GM12865 (cell line): ENCODE measurements around the gene HPD.

ENCODE experiments used
- DNase-seq: peaks from one replicate; pipeline ENCODE4 v3.0.0; 2010; ENCODE audit warnings: low read depth
- H3K4me3 ChIP-seq: 2 replicates; pipeline ENCODE4 v1.5.1; 2011; ENCODE audit warnings: mild to moderate bottlenecking, low read depth, low read length, control low read depth
- TF ChIP-seq, protein P1 (sequence below): IDR thresholded peaks from 2 replicates; pipeline ENCODE4 v1.5.1; 2011; ENCODE audit warnings: low read length, control low read depth, low read depth, inconsistent platforms; ENCODE audit not compliant: insufficient read depth; ENCODE audit errors: missing control alignments

The HPD gene

DNA sequence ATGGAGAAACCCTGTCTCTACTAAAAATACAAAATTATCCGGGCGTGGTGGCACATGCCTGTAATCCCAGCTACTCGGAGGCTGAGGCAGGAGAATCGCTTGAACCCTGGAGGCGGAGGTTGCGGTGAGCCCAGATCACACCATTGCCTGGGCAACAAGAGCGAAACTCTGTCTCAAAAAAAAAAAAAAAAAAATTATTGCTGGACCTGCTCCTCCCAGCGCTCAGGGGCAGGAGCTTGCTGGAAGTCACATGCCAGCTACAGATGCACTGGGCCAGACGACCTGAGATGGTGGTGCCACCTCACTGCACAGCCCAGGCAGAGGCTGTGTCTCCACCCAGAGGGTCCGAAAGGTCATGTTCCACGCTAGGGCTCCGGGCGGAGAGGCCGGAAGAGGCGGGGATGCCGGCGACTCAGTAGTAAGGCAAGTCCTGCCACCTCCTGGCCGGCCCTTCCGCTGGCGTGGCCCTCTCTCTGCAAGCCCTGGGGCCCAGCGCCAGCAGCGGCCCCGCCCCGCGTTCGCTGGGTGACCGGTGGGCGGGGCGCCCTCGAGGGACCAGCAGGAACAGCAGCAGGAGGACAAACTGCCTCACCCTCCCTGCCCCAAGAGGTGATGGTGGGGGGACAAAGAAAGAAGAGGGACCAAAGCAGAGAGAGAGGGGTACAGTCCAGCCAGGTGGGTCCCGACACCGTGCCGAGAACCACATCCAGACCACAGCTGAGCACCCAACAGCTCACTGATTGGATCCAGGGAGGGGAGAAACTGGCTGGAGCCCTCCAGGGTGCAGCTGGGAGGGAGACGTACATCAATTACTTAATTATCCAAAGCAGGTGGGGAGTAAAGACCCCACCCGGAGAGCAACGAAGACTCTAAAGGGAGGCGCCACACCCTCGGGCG, 61.6 kb downstream of the HPD start:
- DNase-seq = no peak
- no peak overlapping the region for H3K4me3 ChIP-seq
- TF ChIP-seq, protein P1, sequence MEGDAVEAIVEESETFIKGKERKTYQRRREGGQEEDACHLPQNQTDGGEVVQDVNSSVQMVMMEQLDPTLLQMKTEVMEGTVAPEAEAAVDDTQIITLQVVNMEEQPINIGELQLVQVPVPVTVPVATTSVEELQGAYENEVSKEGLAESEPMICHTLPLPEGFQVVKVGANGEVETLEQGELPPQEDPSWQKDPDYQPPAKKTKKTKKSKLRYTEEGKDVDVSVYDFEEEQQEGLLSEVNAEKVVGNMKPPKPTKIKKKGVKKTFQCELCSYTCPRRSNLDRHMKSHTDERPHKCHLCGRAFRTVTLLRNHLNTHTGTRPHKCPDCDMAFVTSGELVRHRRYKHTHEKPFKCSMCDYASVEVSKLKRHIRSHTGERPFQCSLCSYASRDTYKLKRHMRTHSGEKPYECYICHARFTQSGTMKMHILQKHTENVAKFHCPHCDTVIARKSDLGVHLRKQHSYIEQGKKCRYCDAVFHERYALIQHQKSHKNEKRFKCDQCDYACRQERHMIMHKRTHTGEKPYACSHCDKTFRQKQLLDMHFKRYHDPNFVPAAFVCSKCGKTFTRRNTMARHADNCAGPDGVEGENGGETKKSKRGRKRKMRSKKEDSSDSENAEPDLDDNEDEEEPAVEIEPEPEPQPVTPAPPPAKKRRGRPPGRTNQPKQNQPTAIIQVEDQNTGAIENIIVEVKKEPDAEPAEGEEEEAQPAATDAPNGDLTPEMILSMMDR = no peak

DNA sequence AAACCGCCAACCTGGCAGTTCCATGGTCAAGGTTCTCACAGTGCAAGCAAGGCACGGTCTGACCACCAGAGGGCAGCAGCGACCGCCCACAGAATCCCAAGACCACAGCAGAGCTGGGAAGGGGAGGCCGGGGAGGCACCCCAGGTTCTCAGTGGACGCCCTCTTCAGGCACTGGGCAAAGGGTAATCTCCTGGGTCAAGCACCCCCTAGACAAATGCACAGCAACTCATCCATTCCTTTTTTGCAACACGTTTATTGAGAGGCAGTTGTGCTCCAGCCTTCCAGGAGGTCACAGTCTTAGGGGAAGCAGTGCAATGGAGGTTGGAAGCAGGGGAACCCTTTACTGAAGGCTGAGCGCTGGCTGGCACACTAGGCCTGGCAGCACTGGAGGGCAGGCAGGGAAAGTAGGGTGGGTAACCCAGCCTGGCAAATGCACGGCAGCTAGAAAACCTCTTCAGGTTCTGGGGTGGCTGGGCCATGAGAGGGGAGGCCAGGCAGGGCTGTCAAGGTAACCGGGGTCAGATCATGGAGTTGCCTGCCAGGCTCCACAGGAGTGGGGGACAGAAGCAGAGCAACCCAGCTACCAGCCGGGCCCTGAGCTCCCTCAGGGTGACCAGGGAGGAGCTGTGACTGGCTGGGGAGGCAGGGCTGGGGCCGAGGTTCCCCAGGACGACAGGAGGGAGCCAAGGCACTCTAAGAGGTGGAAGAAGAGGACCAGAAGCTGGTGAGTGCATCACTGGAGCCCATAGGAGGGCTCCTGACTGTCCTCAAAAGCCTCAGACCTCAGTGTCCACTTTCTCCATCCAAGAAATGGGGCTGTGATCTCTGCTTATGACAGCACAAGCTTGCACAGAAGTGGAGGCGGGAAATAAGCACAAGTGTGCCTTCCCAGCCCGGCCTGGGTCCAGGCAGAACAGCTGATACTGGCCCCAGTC, 63.4 kb downstream of the HPD start:
- H3K4me3 ChIP-seq = peak overlapping the region; percentile 46
- peak; percentile 91 for DNase-seq

DNA sequence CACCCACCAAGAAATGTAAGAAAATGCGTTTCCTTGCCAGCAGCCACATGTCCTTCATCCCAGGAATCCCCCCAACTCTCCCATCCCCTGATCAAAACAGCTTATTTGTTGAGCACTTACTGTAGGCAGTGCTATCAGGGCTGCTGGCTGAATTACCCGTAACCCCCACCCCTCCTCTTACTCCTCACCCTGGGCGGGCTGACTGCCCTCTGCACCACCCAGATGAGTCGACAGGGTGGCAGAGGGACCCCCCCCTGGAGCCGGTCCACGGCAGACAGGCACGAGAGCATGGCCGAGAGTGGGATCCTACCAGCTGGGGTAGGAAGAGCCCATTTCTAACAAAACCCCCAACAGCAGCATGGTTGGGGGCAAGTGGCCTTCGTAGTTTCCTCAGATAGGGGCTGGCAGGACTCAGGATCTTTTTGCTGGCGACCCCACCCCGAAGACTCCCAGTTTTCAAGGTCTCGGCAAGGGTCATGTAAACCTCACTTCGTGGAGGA, 64.1 kb downstream of the HPD start:
- H3K4me3 ChIP-seq = peak overlapping the region; percentile 46
- TF ChIP-seq, protein P1 = no peak

More for the DNA sequence above, 63.4 kb downstream of the HPD start:
- TF ChIP-seq, protein P1 = peak; percentile 98

DNA sequence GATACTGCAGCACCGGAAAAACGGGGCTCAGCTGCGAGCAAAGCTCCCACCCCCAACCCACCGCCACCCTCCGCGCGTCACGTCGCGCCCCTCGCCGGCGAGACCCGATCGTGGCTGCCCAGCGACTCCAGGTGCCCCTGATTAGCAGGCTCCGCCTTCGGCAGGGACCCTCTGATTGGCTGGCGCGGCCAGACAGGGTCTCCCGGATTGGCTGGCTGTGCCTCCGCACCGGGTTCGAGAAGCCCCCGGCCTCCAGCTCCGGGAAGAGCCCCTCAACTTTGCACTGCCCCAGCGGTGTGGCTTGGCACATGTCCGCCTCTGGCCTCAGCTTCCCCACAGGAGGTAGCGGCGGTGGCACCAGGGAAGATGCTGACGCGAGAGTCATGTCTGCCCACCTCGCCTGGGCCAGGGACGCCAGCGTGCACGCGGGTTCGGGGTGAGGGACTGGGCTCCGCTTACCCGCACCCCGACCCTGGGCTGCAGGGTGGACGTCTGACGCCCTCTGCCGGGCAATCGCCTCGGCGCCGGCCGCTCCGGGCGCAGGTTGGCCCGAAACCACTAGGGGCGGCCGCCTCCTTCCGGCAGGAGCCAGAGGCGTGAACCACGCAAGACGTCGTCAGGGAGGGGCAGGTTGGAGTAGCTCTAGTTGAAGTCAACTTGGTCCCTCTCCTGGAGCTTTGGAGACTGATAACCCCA, 64.7 kb downstream of the HPD start:
- peak; percentile 98 for DNase-seq
- TF ChIP-seq, protein P1 = peak; percentile 100
- peak overlapping the region; percentile 93 for H3K4me3 ChIP-seq

More for the DNA sequence above, 64.1 kb downstream of the HPD start:
- DNase-seq = no peak

DNA sequence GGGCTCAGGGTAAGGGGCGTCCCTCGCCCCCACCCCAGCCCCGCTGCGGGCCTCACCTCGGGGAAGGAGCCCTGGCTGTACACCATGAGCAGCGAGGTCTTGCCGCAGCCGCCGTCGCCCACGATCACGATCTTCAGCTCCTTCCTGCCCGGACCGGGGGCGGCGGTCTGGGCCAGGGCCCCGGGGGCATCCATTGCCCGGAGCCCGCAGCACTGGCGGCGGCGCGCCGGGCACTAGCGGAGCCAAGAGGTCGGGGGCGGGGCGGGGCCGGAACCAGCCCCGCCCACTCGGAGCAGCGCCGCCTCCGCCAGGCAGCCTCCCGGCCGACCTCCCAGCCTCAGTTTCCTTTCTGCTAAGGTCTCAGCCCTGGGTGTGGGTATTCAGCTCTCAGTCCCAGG, 65.2 kb downstream of the HPD start, which contains the start of gene RHOF:
TSS of gene RHOF (minus strand) at position 249 of the 398 bp plus-strand sequence. CDS start at position 194, 55 bp downstream.
- H3K4me3 ChIP-seq = peak within 1 kb of the TSS; percentile 93
- TF ChIP-seq, protein P1 = no peak
- DNase-seq = peak; percentile 82
